GM23248 (cell line): ENCODE measurements around the gene RAB15.

Experiments
- EZH2 ChIP-seq: fragments of 200-600 bp; sonication (generic); IDR thresholded peaks from 2 replicates; pipeline ENCODE4 v1.6.1; 2018; ENCODE audit warnings: antibody characterized with exemption, mild to moderate bottlenecking; ENCODE audit not compliant: insufficient read depth, poor library complexity, severe bottlenecking
- EZH2phosphoT487 ChIP-seq: fragments of 200-600 bp; sonication (generic); IDR thresholded peaks from 2 replicates; pipeline ENCODE4 v1.6.1; 2018; ENCODE audit warnings: antibody characterized with exemption, moderate library complexity, mild to moderate bottlenecking, low read depth; ENCODE audit not compliant: insufficient read depth

DNA sequence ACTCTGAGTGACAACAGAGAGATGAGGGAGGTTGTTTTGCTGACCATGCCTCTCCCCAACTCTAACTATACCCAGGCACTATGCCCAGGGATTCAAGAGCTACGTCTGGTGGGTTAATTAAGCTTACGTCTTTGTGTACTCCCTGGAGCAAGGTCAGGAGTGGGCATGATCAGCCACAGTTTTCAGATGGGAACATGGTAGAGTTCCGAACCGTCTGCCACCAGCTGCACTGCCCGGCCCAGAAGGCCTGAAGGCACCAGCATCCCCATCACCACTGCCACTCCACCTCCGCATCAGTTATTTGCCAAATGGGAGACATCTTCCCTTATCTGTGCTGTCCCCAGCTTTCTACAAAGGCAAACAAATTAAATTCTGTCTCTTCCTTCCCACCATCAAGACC is 18.5 kb downstream of the RAB15 start:
- TF ChIP-seq EZH2phosphoT487, result no peak
- no peak for TF ChIP-seq EZH2
